ENCODE results near the gene REM1.

- no peak for TF ChIP-seq CSDC2 (CRISPR knock-in tag; IDR thresholded peaks at IDR 0.05)
- TF ChIP-seq PPARA (CRISPR knock-in tag; IDR thresholded peaks at IDR 0.05; ENCODE audit: borderline replicate concordance) = no peak
Observed at GRCh38 chr20:31515775-31516107, 40.7 kb downstream of the REM1 start.
